HG03342 (cell line): ENCODE results near the gene TNIK.
A peak's percentile ranks its signal among the peaks of the same experiment; 100 is the strongest.

Source experiments
- ATAC-seq: cut with Tn5 transposase; IDR thresholded peaks from one replicate; pipeline ENCODE4 v1.9.1; 2021; ENCODE audit warnings: mild to moderate bottlenecking, moderate library complexity; ENCODE audit not compliant: unreplicated experiment

The TNIK gene

GRCh38 chr3:171459942-171460724 is at the start of gene TNIK:
Gene TNIK, minus strand, starts transcription at chr3:171460405. Its CDS starts 342 bp downstream, at chr3:171460063.
- ATAC-seq, result peak; percentile 79

- no peak for ATAC-seq
Observed at GRCh38 chr3:171508676-171509075, 48.5 kb upstream of the TNIK start.

- no peak for ATAC-seq
Observed at GRCh38 chr3:171508206-171508605, 48.0 kb upstream of the TNIK start.

GRCh38 chr3:171506743-171507319 is 46.6 kb upstream of the TNIK start:
- ATAC-seq, result no peak

- no peak for ATAC-seq
Observed at GRCh38 chr3:171505822-171506333, 45.7 kb upstream of the TNIK start.

- ATAC-seq, result no peak
Observed at GRCh38 chr3:171504376-171504775, 44.2 kb upstream of the TNIK start.

- no peak for ATAC-seq
Observed at GRCh38 chr3:171503817-171504216, 43.6 kb upstream of the TNIK start.

- no peak for ATAC-seq
Observed at GRCh38 chr3:171498921-171499320, 38.7 kb upstream of the TNIK start.

- ATAC-seq, result no peak
Observed at GRCh38 chr3:171497468-171497867, 37.3 kb upstream of the TNIK start.

- ATAC-seq, result no peak
Observed at GRCh38 chr3:171495413-171495812, 35.2 kb upstream of the TNIK start.

GRCh38 chr3:171494457-171495109 is 34.4 kb upstream of the TNIK start:
- no peak for ATAC-seq

GRCh38 chr3:171491361-171491760 is 31.2 kb upstream of the TNIK start:
- no peak for ATAC-seq

- ATAC-seq, result no peak
Observed at GRCh38 chr3:171490901-171491300, 30.7 kb upstream of the TNIK start.

GRCh38 chr3:171489348-171489747 is 29.1 kb upstream of the TNIK start:
- ATAC-seq, result no peak

- ATAC-seq, result no peak
Observed at GRCh38 chr3:171488479-171488878, 28.3 kb upstream of the TNIK start.

GRCh38 chr3:171487382-171487781 is 27.2 kb upstream of the TNIK start:
- ATAC-seq, result no peak

- no peak for ATAC-seq
Observed at GRCh38 chr3:171485338-171485737, 25.1 kb upstream of the TNIK start.

GRCh38 chr3:171481011-171481410 is 20.8 kb upstream of the TNIK start:
- ATAC-seq, result no peak

GRCh38 chr3:171480526-171480925 is 20.3 kb upstream of the TNIK start:
- ATAC-seq, result peak; percentile 73

- ATAC-seq, result no peak
Observed at GRCh38 chr3:171476532-171477102, 16.4 kb upstream of the TNIK start.

- ATAC-seq, result no peak
Observed at GRCh38 chr3:171472552-171472951, 12.3 kb upstream of the TNIK start.
